Prostate gland (tissue), 2 donors: ENCODE data around the gene OR13J1.

Experiments
- POLR2A ChIP-seq: fragments of 450-650 bp; IDR thresholded peaks from one replicate; pipeline ENCODE4 v1.6.1; 2016; ENCODE audit warnings: antibody characterized with exemption, mild to moderate bottlenecking
- TF ChIP-seq, protein P1 (sequence below), 4 experiments: fragments of 200-600 bp in 2 of 4; fragments of 450-650 bp in 2 of 4; sonication (generic) in 2 of 4; IDR thresholded peaks; 1 replicate in 3 of 4; 2 replicates in 1 of 4; pipeline ENCODE4 v1.5.1; 2016 to 2019; ENCODE audit warnings: antibody characterized with exemption in 4 of 4, mild to moderate bottlenecking in 2 of 4, moderate library complexity in 2 of 4

DNA sequence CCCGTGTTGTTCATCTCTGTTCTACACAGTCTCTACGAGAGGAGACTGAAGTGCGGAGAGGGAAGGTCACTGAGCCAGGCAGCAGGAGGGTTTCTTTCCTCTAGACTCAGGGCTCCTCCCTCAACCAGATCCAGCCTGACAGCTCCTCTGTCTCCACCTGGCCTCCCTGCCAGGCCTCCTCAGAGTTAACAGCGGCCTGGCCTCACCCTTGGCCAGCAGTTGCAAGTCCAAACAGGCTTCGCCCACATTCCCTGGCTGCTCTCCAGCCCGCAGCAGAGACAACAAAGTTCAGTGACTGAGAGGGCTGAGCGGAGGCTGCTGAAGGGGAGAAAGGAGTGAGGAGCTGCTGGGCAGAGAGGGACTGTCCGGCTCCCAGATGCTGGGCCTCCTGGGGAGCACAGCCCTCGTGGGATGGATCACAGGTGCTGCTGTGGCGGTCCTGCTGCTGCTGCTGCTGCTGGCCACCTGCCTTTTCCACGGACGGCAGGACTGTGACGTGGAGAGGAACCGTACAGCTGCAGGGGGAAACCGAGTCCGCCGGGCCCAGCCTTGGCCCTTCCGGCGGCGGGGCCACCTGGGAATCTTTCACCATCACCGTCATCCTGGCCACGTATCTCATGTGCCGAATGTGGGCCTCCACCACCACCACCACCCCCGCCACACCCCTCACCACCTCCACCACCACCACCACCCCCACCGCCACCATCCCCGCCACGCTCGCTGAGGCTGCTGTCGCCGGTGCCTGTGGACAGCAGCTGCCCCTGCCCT lies 35.9 kb upstream of the OR13J1 start, which contains the start of gene HRCT1:
- TF ChIP-seq, protein P1, sequence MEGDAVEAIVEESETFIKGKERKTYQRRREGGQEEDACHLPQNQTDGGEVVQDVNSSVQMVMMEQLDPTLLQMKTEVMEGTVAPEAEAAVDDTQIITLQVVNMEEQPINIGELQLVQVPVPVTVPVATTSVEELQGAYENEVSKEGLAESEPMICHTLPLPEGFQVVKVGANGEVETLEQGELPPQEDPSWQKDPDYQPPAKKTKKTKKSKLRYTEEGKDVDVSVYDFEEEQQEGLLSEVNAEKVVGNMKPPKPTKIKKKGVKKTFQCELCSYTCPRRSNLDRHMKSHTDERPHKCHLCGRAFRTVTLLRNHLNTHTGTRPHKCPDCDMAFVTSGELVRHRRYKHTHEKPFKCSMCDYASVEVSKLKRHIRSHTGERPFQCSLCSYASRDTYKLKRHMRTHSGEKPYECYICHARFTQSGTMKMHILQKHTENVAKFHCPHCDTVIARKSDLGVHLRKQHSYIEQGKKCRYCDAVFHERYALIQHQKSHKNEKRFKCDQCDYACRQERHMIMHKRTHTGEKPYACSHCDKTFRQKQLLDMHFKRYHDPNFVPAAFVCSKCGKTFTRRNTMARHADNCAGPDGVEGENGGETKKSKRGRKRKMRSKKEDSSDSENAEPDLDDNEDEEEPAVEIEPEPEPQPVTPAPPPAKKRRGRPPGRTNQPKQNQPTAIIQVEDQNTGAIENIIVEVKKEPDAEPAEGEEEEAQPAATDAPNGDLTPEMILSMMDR (IDR thresholded peaks at IDR 0.05) = no peak
- no peak for TF ChIP-seq POLR2A
